ENCODE measurements around the gene CRCP. TPM values are rescaled to one million over a fixed set of nuclear protein-coding genes. Genes with fewer than 3 reads are reported as not detected.

The CRCP gene
- total and polyA plus RNA-seq, 2 of the 13 experiments (the other 11 are each of a cell fraction or from before 2014, with no cell fraction given), result 22.7 to 31.0 TPM

DNA sequence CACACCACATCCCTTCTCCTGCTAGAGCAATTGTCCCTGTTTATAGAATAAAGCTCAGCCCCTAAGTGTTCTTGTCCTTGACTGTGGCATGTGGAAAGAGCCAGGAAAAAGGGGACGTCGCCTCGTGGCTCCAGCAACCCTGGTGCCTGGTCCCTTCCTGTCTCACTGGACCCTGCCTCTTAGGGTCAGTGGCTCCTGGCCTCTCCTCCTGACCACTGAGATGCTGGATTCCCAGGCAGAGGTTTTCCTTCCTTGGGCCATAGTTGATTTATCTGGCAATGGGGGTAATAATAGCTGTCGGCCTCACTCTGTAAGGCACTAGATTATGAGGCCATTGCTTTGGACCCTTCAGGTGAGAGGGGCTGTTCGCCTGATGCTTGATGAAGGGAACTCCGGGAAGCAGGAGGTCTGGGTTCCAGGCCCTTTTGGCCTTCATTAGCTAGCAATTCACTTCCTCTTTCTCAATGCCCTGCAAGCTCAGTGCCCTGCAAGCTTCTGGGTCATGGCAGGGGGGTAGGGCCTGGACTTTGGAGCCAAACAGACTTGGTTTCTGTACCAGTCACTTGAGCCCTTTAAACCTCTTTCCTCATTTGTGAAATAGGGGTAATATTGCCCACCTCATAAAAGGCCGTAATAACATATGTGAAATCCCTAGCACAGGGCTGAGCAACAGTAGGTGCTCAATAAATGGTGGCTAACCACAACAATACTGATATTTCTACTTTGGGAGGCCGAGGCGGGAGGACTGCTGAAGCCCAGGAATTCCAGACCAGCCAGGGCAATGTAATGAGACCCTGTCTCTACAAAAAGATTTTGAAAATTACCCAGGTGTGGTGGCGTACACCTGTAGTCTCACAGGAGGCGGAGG, 38.0 kb upstream of the CRCP start (continued):
- TF ChIP-seq, protein P1, sequence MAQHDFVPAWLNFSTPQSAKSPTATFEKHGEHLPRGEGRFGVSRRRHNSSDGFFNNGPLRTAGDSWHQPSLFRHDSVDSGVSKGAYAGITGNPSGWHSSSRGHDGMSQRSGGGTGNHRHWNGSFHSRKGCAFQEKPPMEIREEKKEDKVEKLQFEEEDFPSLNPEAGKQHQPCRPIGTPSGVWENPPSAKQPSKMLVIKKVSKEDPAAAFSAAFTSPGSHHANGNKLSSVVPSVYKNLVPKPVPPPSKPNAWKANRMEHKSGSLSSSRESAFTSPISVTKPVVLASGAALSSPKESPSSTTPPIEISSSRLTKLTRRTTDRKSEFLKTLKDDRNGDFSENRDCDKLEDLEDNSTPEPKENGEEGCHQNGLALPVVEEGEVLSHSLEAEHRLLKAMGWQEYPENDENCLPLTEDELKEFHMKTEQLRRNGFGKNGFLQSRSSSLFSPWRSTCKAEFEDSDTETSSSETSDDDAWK (CRISPR knock-in tag; IDR thresholded peaks at IDR 0.05), result no peak
- TF ChIP-seq ZNF264 (CRISPR knock-in tag; IDR thresholded peaks at IDR 0.05) (no peak), GATAD1 (CRISPR knock-in tag; IDR thresholded peaks at IDR 0.05) (peak; percentile 23), ZNF550 (CRISPR knock-in tag; IDR thresholded peaks at IDR 0.05; ENCODE audit: borderline replicate concordance) (no peak), NR2F2 (IDR thresholded peaks at IDR 0.05; ENCODE audit: borderline replicate concordance, low read depth) (peak; percentile 49; the same call in 1 of the 2 replicates), EHMT2 (IDR thresholded peaks at IDR 0.05; ENCODE audit: borderline replicate concordance, low read depth, low read length) (no peak), ZNF670 (CRISPR knock-in tag; IDR thresholded peaks at IDR 0.05; ENCODE audit: borderline replicate concordance) (no peak), SMAD3 (CRISPR knock-in tag; IDR thresholded peaks at IDR 0.05) (no peak)
- TF ChIP-seq, protein P2, sequence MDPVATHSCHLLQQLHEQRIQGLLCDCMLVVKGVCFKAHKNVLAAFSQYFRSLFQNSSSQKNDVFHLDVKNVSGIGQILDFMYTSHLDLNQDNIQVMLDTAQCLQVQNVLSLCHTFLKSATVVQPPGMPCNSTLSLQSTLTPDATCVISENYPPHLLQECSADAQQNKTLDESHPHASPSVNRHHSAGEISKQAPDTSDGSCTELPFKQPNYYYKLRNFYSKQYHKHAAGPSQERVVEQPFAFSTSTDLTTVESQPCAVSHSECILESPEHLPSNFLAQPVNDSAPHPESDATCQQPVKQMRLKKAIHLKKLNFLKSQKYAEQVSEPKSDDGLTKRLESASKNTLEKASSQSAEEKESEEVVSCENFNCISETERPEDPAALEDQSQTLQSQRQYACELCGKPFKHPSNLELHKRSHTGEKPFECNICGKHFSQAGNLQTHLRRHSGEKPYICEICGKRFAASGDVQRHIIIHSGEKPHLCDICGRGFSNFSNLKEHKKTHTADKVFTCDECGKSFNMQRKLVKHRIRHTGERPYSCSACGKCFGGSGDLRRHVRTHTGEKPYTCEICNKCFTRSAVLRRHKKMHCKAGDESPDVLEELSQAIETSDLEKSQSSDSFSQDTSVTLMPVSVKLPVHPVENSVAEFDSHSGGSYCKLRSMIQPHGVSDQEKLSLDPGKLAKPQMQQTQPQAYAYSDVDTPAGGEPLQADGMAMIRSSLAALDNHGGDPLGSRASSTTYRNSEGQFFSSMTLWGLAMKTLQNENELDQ (CRISPR knock-in tag; IDR thresholded peaks at IDR 0.05; ENCODE audit: borderline replicate concordance), result no peak
- TF ChIP-seq, protein P3, sequence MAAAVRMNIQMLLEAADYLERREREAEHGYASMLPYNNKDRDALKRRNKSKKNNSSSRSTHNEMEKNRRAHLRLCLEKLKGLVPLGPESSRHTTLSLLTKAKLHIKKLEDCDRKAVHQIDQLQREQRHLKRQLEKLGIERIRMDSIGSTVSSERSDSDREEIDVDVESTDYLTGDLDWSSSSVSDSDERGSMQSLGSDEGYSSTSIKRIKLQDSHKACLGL (CRISPR knock-in tag; IDR thresholded peaks at IDR 0.05), result no peak
- TF ChIP-seq, protein P4, sequence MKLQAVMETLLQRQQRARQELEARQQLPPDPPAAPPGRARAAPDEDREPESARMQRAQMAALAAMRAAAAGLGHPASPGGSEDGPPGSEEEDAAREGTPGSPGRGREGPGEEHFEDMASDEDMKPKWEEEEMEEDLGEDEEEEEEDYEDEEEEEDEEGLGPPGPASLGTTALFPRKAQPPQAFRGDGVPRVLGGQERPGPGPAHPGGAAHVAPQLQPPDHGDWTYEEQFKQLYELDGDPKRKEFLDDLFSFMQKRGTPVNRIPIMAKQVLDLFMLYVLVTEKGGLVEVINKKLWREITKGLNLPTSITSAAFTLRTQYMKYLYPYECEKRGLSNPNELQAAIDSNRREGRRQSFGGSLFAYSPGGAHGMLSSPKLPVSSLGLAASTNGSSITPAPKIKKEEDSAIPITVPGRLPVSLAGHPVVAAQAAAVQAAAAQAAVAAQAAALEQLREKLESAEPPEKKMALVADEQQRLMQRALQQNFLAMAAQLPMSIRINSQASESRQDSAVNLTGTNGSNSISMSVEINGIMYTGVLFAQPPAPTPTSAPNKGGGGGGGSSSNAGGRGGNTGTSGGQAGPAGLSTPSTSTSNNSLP (IDR thresholded peaks at IDR 0.05; ENCODE audit: low read depth, low read length), result no peak
- TF ChIP-seq, protein P5, sequence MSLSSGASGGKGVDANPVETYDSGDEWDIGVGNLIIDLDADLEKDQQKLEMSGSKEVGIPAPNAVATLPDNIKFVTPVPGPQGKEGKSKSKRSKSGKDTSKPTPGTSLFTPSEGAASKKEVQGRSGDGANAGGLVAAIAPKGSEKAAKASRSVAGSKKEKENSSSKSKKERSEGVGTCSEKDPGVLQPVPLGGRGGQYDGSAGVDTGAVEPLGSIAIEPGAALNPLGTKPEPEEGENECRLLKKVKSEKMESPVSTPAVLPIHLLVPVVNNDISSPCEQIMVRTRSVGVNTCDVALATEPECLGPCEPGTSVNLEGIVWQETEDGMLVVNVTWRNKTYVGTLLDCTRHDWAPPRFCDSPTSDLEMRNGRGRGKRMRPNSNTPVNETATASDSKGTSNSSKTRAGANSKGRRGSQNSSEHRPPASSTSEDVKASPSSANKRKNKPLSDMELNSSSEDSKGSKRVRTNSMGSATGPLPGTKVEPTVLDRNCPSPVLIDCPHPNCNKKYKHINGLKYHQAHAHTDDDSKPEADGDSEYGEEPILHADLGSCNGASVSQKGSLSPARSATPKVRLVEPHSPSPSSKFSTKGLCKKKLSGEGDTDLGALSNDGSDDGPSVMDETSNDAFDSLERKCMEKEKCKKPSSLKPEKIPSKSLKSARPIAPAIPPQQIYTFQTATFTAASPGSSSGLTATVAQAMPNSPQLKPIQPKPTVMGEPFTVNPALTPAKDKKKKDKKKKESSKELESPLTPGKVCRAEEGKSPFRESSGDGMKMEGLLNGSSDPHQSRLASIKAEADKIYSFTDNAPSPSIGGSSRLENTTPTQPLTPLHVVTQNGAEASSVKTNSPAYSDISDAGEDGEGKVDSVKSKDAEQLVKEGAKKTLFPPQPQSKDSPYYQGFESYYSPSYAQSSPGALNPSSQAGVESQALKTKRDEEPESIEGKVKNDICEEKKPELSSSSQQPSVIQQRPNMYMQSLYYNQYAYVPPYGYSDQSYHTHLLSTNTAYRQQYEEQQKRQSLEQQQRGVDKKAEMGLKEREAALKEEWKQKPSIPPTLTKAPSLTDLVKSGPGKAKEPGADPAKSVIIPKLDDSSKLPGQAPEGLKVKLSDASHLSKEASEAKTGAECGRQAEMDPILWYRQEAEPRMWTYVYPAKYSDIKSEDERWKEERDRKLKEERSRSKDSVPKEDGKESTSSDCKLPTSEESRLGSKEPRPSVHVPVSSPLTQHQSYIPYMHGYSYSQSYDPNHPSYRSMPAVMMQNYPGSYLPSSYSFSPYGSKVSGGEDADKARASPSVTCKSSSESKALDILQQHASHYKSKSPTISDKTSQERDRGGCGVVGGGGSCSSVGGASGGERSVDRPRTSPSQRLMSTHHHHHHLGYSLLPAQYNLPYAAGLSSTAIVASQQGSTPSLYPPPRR (CRISPR knock-in tag; IDR thresholded peaks at IDR 0.05; ENCODE audit: borderline replicate concordance), result 0 out of 2 replicates have a peak, but pooled peaks have one; percentile 27

All from HepG2 (cell line).